ENCODE measurements around the gene SLC24A4. TPM values are rescaled to one million over a fixed set of nuclear protein-coding genes. Genes with fewer than 3 reads are reported as not detected.
A peak's percentile ranks its signal among the peaks of the same experiment; 100 is the strongest.

SLC24A4 gene
- total and polyA plus RNA-seq, 2 of the 4 experiments (the other 2 are of a cell fraction): not detected

DNA sequence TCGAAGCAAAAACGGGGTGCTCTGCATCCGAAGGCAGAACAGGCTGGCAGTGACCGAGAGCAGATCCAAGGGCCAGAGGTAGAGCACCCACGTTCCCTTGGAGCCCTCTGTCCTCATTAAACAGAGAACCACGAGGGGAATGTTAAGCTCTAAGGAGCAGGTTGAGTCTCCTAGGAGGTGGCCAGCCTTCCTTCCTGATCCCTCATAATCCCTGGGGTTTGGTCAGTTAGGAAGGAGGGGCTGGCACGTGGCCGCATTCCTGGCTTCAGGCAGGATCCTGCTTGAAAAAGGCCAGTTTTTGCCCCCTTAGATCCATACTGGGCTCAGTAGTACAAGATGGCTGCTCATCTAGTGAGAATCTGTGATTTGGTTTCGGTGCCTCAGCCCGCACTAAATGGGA is 57.2 kb downstream of the SLC24A4 start:
- Histone ChIP-seq H2BK15ac (ENCODE audit: low read depth, low read length) (no peak overlapping the region), H4K5ac (ENCODE audit: low read depth, low read length) (no peak overlapping the region), H2BK20ac (ENCODE audit: low read depth, low read length) (no peak overlapping the region), H3K27ac (ENCODE audit: insufficient read depth, low read length) (no peak overlapping the region), H3K23ac (ENCODE audit: low read depth, low read length) (no peak overlapping the region), H2AK9ac (replicated peaks; ENCODE audit: low read depth, low read length, poor library complexity) (no peak overlapping the region), H3K14ac (replicated peaks; ENCODE audit: low read depth, low read length) (no peak overlapping the region), H3K4me3 (ENCODE audit: insufficient read depth, low read depth, low read length) (no peak overlapping the region), H3K9me3 (ENCODE audit: control insufficient read depth, insufficient read depth, low read length) (no peaks in the 10 kb centered on the region), H3K36me3 (ENCODE audit: control insufficient read depth, insufficient read depth, low read length) (no peaks in the 10 kb centered on the region), H4K20me1 (ENCODE audit: insufficient read depth, low read length) (no peaks in the 10 kb centered on the region), H2AK5ac (ENCODE audit: low read depth, low read length) (no peak overlapping the region), H3K4me1 (ENCODE audit: control insufficient read depth, insufficient read depth, low read length) (no peaks in the 10 kb centered on the region), H3K9ac (ENCODE audit: low read depth, low read length) (no peak overlapping the region), H3K79me1 (ENCODE audit: low read depth in 1 of 2, low read length in 2 of 2) (no peaks in the 10 kb centered on the region), H4K91ac (ENCODE audit: insufficient read depth, low read depth, low read length) (no peak overlapping the region), H2BK120ac (ENCODE audit: low read depth, low read length) (no peak overlapping the region), H2BK5ac (ENCODE audit: low read depth, low read length, poor library complexity, severe bottlenecking) (no peak overlapping the region), H3K56ac (ENCODE audit: extremely low read depth, insufficient read depth, low read length) (no peak overlapping the region), H3K27me3 (ENCODE audit: control insufficient read depth, insufficient read depth, low read length) (peaks cover 43% of the 10 kb centered on the region), H3K4me2 (ENCODE audit: low read depth, low read length) (no peak overlapping the region), H2AFZ (replicated peaks; ENCODE audit: low read length, poor library complexity) (peak overlapping the region; percentile 7), H3K9me1 (ENCODE audit: insufficient read depth, low read length) (no peaks in the 10 kb centered on the region), H3K18ac (ENCODE audit: low read depth, low read length) (no peak overlapping the region), H3K4ac (ENCODE audit: low read depth, low read length) (no peak overlapping the region), H4K8ac (ENCODE audit: low read depth in 2 of 2, low read length in 2 of 2) (no peak overlapping the region)
- ChIA-PET POLR2A (ENCODE audit: unreplicated experiment) (no interaction called here), CTCF (no interaction called here)
- intact Hi-C loops (cut with micrococcal nuclease): no loop called here
- in situ Hi-C loops (cut with MboI; ENCODE audit: low sequenced_read_pairs): no loop called here
- ATAC-seq (ENCODE audit: low read depth) (no peak), DNase-seq (no peak)
- WGBS, 2 experiments (ENCODE audit: extremely low coverage in 2 of 2, insufficient read length in 1 of 2): 64% methylated on average over 7 of the region's 10 CpGs; no CpG with 5 or more reads in 1 of the 2 experiments
- no TSS peak for BruUV-seq (replicated peaks)
- dilution Hi-C loops (cut with HindIII; ENCODE audit: low sequenced_read_pairs, unreplicated experiment): no loop called here
- no peak for TF ChIP-seq FOS (IDR thresholded peaks at IDR 0.05; ENCODE audit: low read depth, low read length)
- TF ChIP-seq RCOR1 (IDR thresholded peaks at IDR 0.05; ENCODE audit: insufficient replicate concordance, low read length): no peak
- no peak for TF ChIP-seq MXI1 (IDR thresholded peaks at IDR 0.05; ENCODE audit: borderline replicate concordance, low read depth, low read length)
- TF ChIP-seq RAD21 (IDR thresholded peaks at IDR 0.05; ENCODE audit: low read length): no peak
- TF ChIP-seq, protein P1, sequence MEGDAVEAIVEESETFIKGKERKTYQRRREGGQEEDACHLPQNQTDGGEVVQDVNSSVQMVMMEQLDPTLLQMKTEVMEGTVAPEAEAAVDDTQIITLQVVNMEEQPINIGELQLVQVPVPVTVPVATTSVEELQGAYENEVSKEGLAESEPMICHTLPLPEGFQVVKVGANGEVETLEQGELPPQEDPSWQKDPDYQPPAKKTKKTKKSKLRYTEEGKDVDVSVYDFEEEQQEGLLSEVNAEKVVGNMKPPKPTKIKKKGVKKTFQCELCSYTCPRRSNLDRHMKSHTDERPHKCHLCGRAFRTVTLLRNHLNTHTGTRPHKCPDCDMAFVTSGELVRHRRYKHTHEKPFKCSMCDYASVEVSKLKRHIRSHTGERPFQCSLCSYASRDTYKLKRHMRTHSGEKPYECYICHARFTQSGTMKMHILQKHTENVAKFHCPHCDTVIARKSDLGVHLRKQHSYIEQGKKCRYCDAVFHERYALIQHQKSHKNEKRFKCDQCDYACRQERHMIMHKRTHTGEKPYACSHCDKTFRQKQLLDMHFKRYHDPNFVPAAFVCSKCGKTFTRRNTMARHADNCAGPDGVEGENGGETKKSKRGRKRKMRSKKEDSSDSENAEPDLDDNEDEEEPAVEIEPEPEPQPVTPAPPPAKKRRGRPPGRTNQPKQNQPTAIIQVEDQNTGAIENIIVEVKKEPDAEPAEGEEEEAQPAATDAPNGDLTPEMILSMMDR (conservative IDR thresholded peaks at IDR 0.05; ENCODE audit: low read depth, low read length): no peak
- no peak for TF ChIP-seq RFX5 (IDR thresholded peaks at IDR 0.05; ENCODE audit: low read depth, low read length)
- no peak for TF ChIP-seq MAZ (IDR thresholded peaks at IDR 0.05; ENCODE audit: borderline replicate concordance, low read depth, low read length)
- TF ChIP-seq, protein P2, sequence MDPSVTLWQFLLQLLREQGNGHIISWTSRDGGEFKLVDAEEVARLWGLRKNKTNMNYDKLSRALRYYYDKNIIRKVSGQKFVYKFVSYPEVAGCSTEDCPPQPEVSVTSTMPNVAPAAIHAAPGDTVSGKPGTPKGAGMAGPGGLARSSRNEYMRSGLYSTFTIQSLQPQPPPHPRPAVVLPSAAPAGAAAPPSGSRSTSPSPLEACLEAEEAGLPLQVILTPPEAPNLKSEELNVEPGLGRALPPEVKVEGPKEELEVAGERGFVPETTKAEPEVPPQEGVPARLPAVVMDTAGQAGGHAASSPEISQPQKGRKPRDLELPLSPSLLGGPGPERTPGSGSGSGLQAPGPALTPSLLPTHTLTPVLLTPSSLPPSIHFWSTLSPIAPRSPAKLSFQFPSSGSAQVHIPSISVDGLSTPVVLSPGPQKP (IDR thresholded peaks at IDR 0.05; ENCODE audit: borderline replicate concordance, low read depth, low read length): no peak
- no peak for TF ChIP-seq BHLHE40 (IDR thresholded peaks at IDR 0.05; ENCODE audit: low read depth, low read length)
- TF ChIP-seq CEBPB (IDR thresholded peaks at IDR 0.05; ENCODE audit: low read depth, low read length): no peak
- TF ChIP-seq, protein P3, sequence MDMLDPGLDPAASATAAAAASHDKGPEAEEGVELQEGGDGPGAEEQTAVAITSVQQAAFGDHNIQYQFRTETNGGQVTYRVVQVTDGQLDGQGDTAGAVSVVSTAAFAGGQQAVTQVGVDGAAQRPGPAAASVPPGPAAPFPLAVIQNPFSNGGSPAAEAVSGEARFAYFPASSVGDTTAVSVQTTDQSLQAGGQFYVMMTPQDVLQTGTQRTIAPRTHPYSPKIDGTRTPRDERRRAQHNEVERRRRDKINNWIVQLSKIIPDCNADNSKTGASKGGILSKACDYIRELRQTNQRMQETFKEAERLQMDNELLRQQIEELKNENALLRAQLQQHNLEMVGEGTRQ (IDR thresholded peaks at IDR 0.05; ENCODE audit: low read depth, low read length): no peak
- TF ChIP-seq SMC3 (IDR thresholded peaks at IDR 0.05; ENCODE audit: low read depth, low read length): no peak
- TF ChIP-seq MAFK (IDR thresholded peaks at IDR 0.05; ENCODE audit: low read depth, low read length): no peak
- no peak for TF ChIP-seq CHD1 (IDR thresholded peaks at IDR 0.05; ENCODE audit: low read depth, low read length)
- no peak for TF ChIP-seq POLR2A (IDR thresholded peaks at IDR 0.05; ENCODE audit: low read depth, low read length)
- no peak for TF ChIP-seq NFE2L2 (IDR thresholded peaks at IDR 0.05; ENCODE audit: low read depth, low read length)

Measured in IMR-90 (cell line).